HepG2 (cell line): ENCODE data around the gene SYCE3. TPM values are rescaled to one million over a fixed set of nuclear protein-coding genes. Genes with fewer than 3 reads are reported as not detected.

Experiments used
- AKNA ChIP-seq: sonication (generic); formaldehyde crosslinking; IDR thresholded peaks from 2 replicates; pipeline ENCODE4 v1.4.0; 2020; ENCODE audit warnings: missing genetic modification reagents, borderline replicate concordance
- CAMTA2 ChIP-seq: sonication (generic); formaldehyde crosslinking; IDR thresholded peaks from 2 replicates; pipeline ENCODE4 v1.4.0; 2020; ENCODE audit warnings: mild to moderate bottlenecking, missing genetic modification reagents, borderline replicate concordance
- CHCHD3 ChIP-seq: sonication (generic); formaldehyde crosslinking; IDR thresholded peaks from 2 replicates; pipeline ENCODE4 v1.8.0; 2022; ENCODE audit warnings: mild to moderate bottlenecking, missing genetic modification reagents, moderate library complexity
- HOXA9 ChIP-seq: sonication (generic); formaldehyde crosslinking; IDR thresholded peaks from 2 replicates; pipeline ENCODE4 v1.8.1; 2022; ENCODE audit warnings: missing genetic modification reagents, mild to moderate bottlenecking, moderate library complexity, borderline replicate concordance
- NR1H2 ChIP-seq: sonication (generic); formaldehyde crosslinking; IDR thresholded peaks from 2 replicates; pipeline ENCODE4 v1.8.1; 2022; ENCODE audit warnings: low read depth, missing genetic modification reagents, borderline replicate concordance
- SKI ChIP-seq: fragments of 450-650 bp; IDR thresholded peaks from one replicate; pipeline ENCODE4 v1.6.1; 2018; ENCODE audit warnings: mild to moderate bottlenecking; ENCODE audit not compliant: partially characterized antibody
- SYNCRIP ChIP-seq: fragments of 200-400 bp; formaldehyde crosslinking; IDR thresholded peaks from 2 replicates; pipeline ENCODE4 v1.6.1; 2018; ENCODE audit warnings: mild to moderate bottlenecking, low read depth, low read length; ENCODE audit not compliant: insufficient read depth
- ZNF160 ChIP-seq: sonication (generic); formaldehyde crosslinking; IDR thresholded peaks from 2 replicates; pipeline ENCODE4 v1.8.0; 2022; ENCODE audit warnings: mild to moderate bottlenecking, inconsistent platforms, missing genetic modification reagents
- ZNF253 ChIP-seq: sonication (generic); formaldehyde crosslinking; IDR thresholded peaks from 2 replicates; pipeline ENCODE4 v1.8.0; 2022; ENCODE audit warnings: mild to moderate bottlenecking, missing genetic modification reagents, borderline replicate concordance
- ZNF326 ChIP-seq: sonication (generic); formaldehyde crosslinking; IDR thresholded peaks from 2 replicates; pipeline ENCODE4 v1.4.0; 2020; ENCODE audit warnings: missing genetic modification reagents, borderline replicate concordance
- ZNF709 ChIP-seq: sonication (generic); formaldehyde crosslinking; IDR thresholded peaks from 2 replicates; pipeline ENCODE4 v1.5.0; 2020; ENCODE audit warnings: mild to moderate bottlenecking, missing genetic modification reagents
- ZSCAN21 ChIP-seq: sonication (generic); formaldehyde crosslinking; IDR thresholded peaks from 2 replicates; pipeline ENCODE4 v1.8.0; 2022; ENCODE audit warnings: mild to moderate bottlenecking, missing genetic modification reagents, moderate library complexity, borderline replicate concordance
- polyA plus RNA-seq, 8 experiments: library from polyadenylated mRNA; depleted of rRNA in 3 of 8; stranded (reverse) in 7 of 8; unstranded in 1 of 8; fragments of >200 nt; fragmentation: Illumina TruSeq in 4 of 8; extraction: Trizol in 4 of 8; gene quantifications; 2 replicates each; pipeline versions ENCODE4 v1.2.1 to v1.2.3, GENCODE V29; 2011 to 2016; ENCODE audit warnings: low read depth in 4 of 8, missing spikeins in 1 of 8, mixed read lengths in 1 of 8; ENCODE audit not compliant: insufficient read depth in 1 of 8
- total RNA-seq, 5 experiments: library from RNA; depleted of rRNA; stranded (reverse); fragments of >200 nt; fragmentation: Illumina TruSeq; extraction: Trizol; gene quantifications; 2 replicates each; pipeline ENCODE4 v1.2.3, GENCODE V29; 2016; ENCODE audit warnings: low read depth in 1 of 5
- TF ChIP-seq, protein P1 (sequence below): sonication (generic); formaldehyde crosslinking; IDR thresholded peaks from 2 replicates; pipeline ENCODE4 v1.8.1; 2023; ENCODE audit warnings: mild to moderate bottlenecking, moderate library complexity, missing genetic modification reagents
- TF ChIP-seq, protein P2 (sequence below): sonication (generic); formaldehyde crosslinking; IDR thresholded peaks from 2 replicates; pipeline ENCODE4 v1.4.0; 2020; ENCODE audit warnings: missing genetic modification reagents
- TF ChIP-seq, protein P3 (sequence below): sonication (generic); formaldehyde crosslinking; IDR thresholded peaks from 2 replicates; pipeline ENCODE4 v1.4.0; 2020; ENCODE audit warnings: missing genetic modification reagents, mild to moderate bottlenecking, borderline replicate concordance

SYCE3 gene
- total and polyA plus RNA-seq, 2 of the 13 experiments (the other 11 are each of a cell fraction or from before 2014, with no cell fraction given): not detected

- TF ChIP-seq CHCHD3 (no peak), ZNF709 (CRISPR knock-in tag) (no peak), SYNCRIP (no peak), NR1H2 (CRISPR knock-in tag) (no peak), ZNF253 (CRISPR knock-in tag) (no peak), AKNA (CRISPR knock-in tag) (no peak), HOXA9 (CRISPR knock-in tag) (no peak), CAMTA2 (no peak), ZSCAN21 (CRISPR knock-in tag) (no peak), ZNF160 (0 out of 2 replicates have a peak, but pooled peaks have one; percentile 52), ZNF326 (CRISPR knock-in tag) (no peak), SKI (peak; percentile 53)
- TF ChIP-seq, protein P1, sequence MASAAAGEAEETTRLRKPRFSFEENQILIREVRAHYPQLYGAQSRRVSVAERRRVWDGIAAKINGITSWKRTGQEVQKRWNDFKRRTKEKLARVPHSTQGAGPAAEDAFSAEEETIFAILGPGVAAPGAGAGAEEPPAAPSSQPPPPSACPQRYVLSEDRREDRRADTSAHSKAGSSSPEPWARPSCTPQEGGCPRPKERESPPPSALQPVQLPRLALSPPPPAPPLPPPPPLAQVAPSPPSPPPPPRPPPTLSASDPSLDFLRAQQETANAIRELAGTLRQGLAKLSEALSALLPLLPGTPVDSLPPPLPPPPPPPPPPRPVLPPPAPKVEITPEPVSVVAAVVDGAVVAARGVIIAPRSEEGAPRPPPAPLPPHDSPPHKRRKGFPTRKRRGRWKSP (CRISPR knock-in tag): no peak
- TF ChIP-seq, protein P2, sequence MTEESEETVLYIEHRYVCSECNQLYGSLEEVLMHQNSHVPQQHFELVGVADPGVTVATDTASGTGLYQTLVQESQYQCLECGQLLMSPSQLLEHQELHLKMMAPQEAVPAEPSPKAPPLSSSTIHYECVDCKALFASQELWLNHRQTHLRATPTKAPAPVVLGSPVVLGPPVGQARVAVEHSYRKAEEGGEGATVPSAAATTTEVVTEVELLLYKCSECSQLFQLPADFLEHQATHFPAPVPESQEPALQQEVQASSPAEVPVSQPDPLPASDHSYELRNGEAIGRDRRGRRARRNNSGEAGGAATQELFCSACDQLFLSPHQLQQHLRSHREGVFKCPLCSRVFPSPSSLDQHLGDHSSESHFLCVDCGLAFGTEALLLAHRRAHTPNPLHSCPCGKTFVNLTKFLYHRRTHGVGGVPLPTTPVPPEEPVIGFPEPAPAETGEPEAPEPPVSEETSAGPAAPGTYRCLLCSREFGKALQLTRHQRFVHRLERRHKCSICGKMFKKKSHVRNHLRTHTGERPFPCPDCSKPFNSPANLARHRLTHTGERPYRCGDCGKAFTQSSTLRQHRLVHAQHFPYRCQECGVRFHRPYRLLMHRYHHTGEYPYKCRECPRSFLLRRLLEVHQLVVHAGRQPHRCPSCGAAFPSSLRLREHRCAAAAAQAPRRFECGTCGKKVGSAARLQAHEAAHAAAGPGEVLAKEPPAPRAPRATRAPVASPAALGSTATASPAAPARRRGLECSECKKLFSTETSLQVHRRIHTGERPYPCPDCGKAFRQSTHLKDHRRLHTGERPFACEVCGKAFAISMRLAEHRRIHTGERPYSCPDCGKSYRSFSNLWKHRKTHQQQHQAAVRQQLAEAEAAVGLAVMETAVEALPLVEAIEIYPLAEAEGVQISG (CRISPR knock-in tag): peak; percentile 88
- TF ChIP-seq, protein P3, sequence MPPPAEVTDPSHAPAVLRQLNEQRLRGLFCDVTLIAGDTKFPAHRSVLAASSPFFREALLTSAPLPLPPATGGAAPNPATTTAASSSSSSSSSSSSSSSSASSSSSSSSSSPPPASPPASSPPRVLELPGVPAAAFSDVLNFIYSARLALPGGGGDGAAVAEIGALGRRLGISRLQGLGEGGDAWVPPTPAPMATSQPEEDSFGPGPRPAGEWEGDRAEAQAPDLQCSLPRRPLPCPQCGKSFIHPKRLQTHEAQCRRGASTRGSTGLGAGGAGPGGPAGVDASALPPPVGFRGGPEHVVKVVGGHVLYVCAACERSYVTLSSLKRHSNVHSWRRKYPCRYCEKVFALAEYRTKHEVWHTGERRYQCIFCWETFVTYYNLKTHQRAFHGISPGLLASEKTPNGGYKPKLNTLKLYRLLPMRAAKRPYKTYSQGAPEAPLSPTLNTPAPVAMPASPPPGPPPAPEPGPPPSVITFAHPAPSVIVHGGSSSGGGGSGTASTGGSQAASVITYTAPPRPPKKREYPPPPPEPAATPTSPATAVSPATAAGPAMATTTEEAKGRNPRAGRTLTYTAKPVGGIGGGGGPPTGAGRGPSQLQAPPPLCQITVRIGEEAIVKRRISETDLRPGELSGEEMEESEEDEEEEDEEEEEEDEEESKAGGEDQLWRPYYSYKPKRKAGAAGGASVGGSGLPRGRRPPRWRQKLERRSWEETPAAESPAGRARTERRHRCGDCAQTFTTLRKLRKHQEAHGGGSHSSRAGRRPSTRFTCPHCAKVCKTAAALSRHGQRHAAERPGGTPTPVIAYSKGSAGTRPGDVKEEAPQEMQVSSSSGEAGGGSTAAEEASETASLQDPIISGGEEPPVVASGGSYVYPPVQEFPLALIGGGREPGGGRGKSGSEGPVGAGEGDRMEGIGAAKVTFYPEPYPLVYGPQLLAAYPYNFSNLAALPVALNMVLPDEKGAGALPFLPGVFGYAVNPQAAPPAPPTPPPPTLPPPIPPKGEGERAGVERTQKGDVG: no peak
Observed at GRCh38 chr22:50507991-50508884, 54.5 kb downstream of the SYCE3 start, which contains the start of gene NCAPH2 (continued).
